WTC11 (cell line): ENCODE results near the gene KIN. TPM values are rescaled to one million over a fixed set of nuclear protein-coding genes. Genes with fewer than 3 reads are reported as not detected.

Source experiments
- ATAC-seq: fragments of 200-7000 bp; cut with Tn5 transposase; 2 replicates; pipeline ENCODE4 v1.10.0; 2021; ENCODE audit warnings: mild to moderate bottlenecking, moderate library complexity
- CTCF ChIA-PET: fragments of 300-600 bp; sonication (Branson Sonifier 250); formaldehyde crosslinking; loops from one replicate; lab custom pipeline; 2021; ENCODE audit warnings: antibody characterized with exemption; lab: Charles Lee
- POLR2A ChIA-PET: fragments of 350-600 bp; sonication (Branson Sonifier 250); formaldehyde crosslinking; loops from one replicate; lab custom pipeline; 2021; ENCODE audit warnings: antibody characterized with exemption; lab: Charles Lee
- DNase-seq: peaks from one replicate; pipeline ENCODE4 v3.0.0; 2021; ENCODE audit warnings: low spot score
- H3K27ac Mint-ChIP-seq: 2 replicates; pipeline ENCODE4 v1.8.0; 2021; ENCODE audit warnings: mixed read lengths
- H3K27me3 Mint-ChIP-seq: 2 replicates; pipeline ENCODE4 v1.8.0; 2021; ENCODE audit warnings: low read depth, mild to moderate bottlenecking, moderate library complexity, mixed read lengths
- H3K36me3 Mint-ChIP-seq: 2 replicates; pipeline ENCODE4 v1.8.0; 2021; ENCODE audit warnings: mixed read lengths
- H3K4me1 Mint-ChIP-seq: 2 replicates; pipeline ENCODE4 v1.8.0; 2022; ENCODE audit warnings: mixed read lengths
- H3K4me3 Mint-ChIP-seq: 2 replicates; pipeline ENCODE4 v1.8.0; 2021; ENCODE audit warnings: mild to moderate bottlenecking, moderate library complexity, mixed read lengths
- H3K9me3 Mint-ChIP-seq: 2 replicates; pipeline ENCODE4 v1.8.0; 2021; ENCODE audit warnings: mixed read lengths
- CBFB ChIP-seq: sonication (generic); formaldehyde crosslinking; IDR thresholded peaks from 2 replicates; pipeline ENCODE4 v1.8.1; 2022; ENCODE audit warnings: mild to moderate bottlenecking, low read depth, missing genetic modification reagents
- CTCF ChIP-seq: fragments of 200-600 bp; IDR thresholded peaks from 2 replicates; pipeline ENCODE4 v1.8.0; 2022; ENCODE audit warnings: antibody characterized with exemption
- ESRRA ChIP-seq: sonication (generic); formaldehyde crosslinking; IDR thresholded peaks from 2 replicates; pipeline ENCODE4 v1.8.1; 2022; ENCODE audit warnings: mild to moderate bottlenecking, missing genetic modification reagents, borderline replicate concordance
- FOXK1 ChIP-seq: sonication (generic); formaldehyde crosslinking; IDR thresholded peaks from 2 replicates; pipeline ENCODE4 v1.8.0; 2022; ENCODE audit warnings: mild to moderate bottlenecking, moderate library complexity, missing genetic modification reagents
- FOXP4 ChIP-seq: sonication (generic); formaldehyde crosslinking; IDR thresholded peaks from 2 replicates; pipeline ENCODE4 v1.8.0; 2022; ENCODE audit warnings: mild to moderate bottlenecking, missing genetic modification reagents
- GABPB1 ChIP-seq: sonication (generic); formaldehyde crosslinking; IDR thresholded peaks from 2 replicates; pipeline ENCODE4 v1.8.1; 2023; ENCODE audit warnings: mild to moderate bottlenecking, missing genetic modification reagents
- GRHL2 ChIP-seq: fragments of 250-450 bp; sonication (Bioruptor Pico); IDR thresholded peaks from 2 replicates; pipeline ENCODE4 v1.8.0; 2022; ENCODE audit warnings: mild to moderate bottlenecking, moderate library complexity; ENCODE audit not compliant: insufficient replicate concordance, severe bottlenecking
- GTF2I ChIP-seq: fragments of 250-450 bp; sonication (Bioruptor Pico); conservative IDR thresholded peaks from 2 replicates; pipeline ENCODE4 v1.4.0; 2021; ENCODE audit warnings: mild to moderate bottlenecking
- IRF2 ChIP-seq: sonication (generic); formaldehyde crosslinking; IDR thresholded peaks from 2 replicates; pipeline ENCODE4 v1.8.0; 2022; ENCODE audit warnings: low read depth, missing genetic modification reagents, borderline replicate concordance
- JUN ChIP-seq: sonication (generic); formaldehyde crosslinking; IDR thresholded peaks from 2 replicates; pipeline ENCODE4 v1.8.0; 2023; ENCODE audit warnings: mild to moderate bottlenecking, missing genetic modification reagents
- NR2C2 ChIP-seq: sonication (generic); formaldehyde crosslinking; IDR thresholded peaks from 2 replicates; pipeline ENCODE4 v1.8.0; 2022; ENCODE audit warnings: mild to moderate bottlenecking, missing genetic modification reagents
- ZNF232 ChIP-seq: sonication (generic); formaldehyde crosslinking; IDR thresholded peaks from 2 replicates; pipeline ENCODE4 v1.8.0; 2022; ENCODE audit warnings: mild to moderate bottlenecking, missing genetic modification reagents
- ZNF416 ChIP-seq: fragments of 250-450 bp; sonication (Bioruptor Pico); IDR thresholded peaks from 2 replicates; pipeline ENCODE4 v1.9.0; 2021; ENCODE audit warnings: mild to moderate bottlenecking, inconsistent platforms
- ZNF512 ChIP-seq: sonication (generic); formaldehyde crosslinking; IDR thresholded peaks from 2 replicates; pipeline ENCODE4 v1.8.1; 2022; ENCODE audit warnings: missing genetic modification reagents, borderline replicate concordance
- total RNA-seq: library from RNA; stranded (reverse); gene quantifications from 3 replicates; pipeline ENCODE4 v1.2.3, GENCODE V29; 2021
- TF ChIP-seq, protein P1 (sequence below): sonication (generic); formaldehyde crosslinking; IDR thresholded peaks from 2 replicates; pipeline ENCODE4 v1.8.0; 2022; ENCODE audit warnings: mild to moderate bottlenecking, missing genetic modification reagents
- TF ChIP-seq, protein P2 (sequence below): fragments of 250-450 bp; sonication (Bioruptor Pico); conservative IDR thresholded peaks from 2 replicates; pipeline ENCODE4 v1.9.0; 2021; ENCODE audit warnings: mild to moderate bottlenecking
- TF ChIP-seq, protein P3 (sequence below): sonication (generic); formaldehyde crosslinking; IDR thresholded peaks from 2 replicates; pipeline ENCODE4 v1.8.1; 2023; ENCODE audit warnings: mild to moderate bottlenecking, missing genetic modification reagents, moderate library complexity
- TF ChIP-seq, protein P4 (sequence below): sonication (generic); formaldehyde crosslinking; IDR thresholded peaks from 2 replicates; pipeline ENCODE4 v1.8.1; 2022; ENCODE audit warnings: low read depth, mild to moderate bottlenecking, moderate library complexity, missing genetic modification reagents, borderline replicate concordance
- TF ChIP-seq, protein P5 (sequence below): sonication (generic); formaldehyde crosslinking; IDR thresholded peaks from 2 replicates; pipeline ENCODE4 v1.8.0; 2022; ENCODE audit warnings: missing genetic modification reagents

KIN gene
- total RNA-seq, 1 experiment from 2014 or later = 13.1 TPM

GRCh38 chr10:7826971-7827370, 39.2 kb upstream of the KIN start (continued):
- TF ChIP-seq, protein P1, sequence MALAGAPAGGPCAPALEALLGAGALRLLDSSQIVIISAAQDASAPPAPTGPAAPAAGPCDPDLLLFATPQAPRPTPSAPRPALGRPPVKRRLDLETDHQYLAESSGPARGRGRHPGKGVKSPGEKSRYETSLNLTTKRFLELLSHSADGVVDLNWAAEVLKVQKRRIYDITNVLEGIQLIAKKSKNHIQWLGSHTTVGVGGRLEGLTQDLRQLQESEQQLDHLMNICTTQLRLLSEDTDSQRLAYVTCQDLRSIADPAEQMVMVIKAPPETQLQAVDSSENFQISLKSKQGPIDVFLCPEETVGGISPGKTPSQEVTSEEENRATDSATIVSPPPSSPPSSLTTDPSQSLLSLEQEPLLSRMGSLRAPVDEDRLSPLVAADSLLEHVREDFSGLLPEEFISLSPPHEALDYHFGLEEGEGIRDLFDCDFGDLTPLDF (CRISPR knock-in tag) = no peak
- TF ChIP-seq ZNF232 (no peak), ZNF416 (CRISPR knock-in tag) (no peak)
- TF ChIP-seq, protein P2, sequence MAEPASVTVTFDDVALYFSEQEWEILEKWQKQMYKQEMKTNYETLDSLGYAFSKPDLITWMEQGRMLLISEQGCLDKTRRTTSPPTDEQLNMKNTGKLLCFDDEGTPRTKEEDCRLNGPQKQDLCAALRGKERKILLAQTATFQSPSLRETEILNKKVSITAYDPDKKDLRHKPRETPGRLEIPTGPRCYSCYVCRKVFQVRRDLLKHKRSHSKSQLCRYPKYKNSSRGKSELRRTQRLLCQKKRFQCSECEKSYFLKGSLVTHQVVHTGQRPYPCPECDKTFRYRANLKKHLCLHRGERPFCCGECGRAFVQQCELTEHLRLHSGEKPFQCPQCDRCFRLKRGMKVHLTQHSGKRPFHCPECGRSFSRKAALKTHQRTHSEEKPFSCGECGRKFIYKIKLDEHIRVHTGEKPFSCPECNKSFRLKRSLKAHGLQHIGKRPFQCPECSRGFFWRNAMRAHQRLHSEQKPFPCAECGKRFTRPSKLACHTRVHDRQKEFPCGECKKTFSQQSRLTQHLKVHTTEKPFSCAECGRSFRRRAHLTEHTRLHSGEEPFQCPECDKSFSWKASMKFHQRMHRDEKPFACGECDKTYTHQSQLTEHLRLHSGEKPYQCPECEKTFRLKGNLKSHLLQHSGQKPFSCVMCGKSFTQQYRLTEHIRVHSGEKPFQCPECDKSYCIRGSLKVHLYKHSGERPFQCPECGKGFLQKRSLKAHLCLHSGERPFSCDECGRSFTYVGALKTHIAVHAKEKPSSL = no peak

GRCh38 chr10:7824251-7824650, 36.5 kb upstream of the KIN start:
- Mint-ChIP-seq H3K9me3 (no peaks in the 10 kb centered on the region), H3K4me3 (no peak overlapping the region), H3K36me3 (peaks cover 22% of the 10 kb centered on the region), H3K4me1 (peaks cover 9% of the 10 kb centered on the region), H3K27ac (no peak overlapping the region), H3K27me3 (no peaks in the 10 kb centered on the region)
- ChIA-PET CTCF (no interaction called here), POLR2A (no interaction called here)
- ATAC-seq (no peak), DNase-seq (no peak)
- TF ChIP-seq FOXK1 (CRISPR knock-in tag) (no peak), ZNF512 (CRISPR knock-in tag) (no peak), ESRRA (CRISPR knock-in tag) (no peak), GTF2I (no peak), NR2C2 (CRISPR knock-in tag) (no peak), JUN (CRISPR knock-in tag) (no peak), FOXP4 (CRISPR knock-in tag) (no peak), CTCF (no peak), CBFB (CRISPR knock-in tag) (no peak), GABPB1 (CRISPR knock-in tag) (no peak), GRHL2 (CRISPR knock-in tag) (no peak), IRF2 (CRISPR knock-in tag) (no peak)
- TF ChIP-seq, protein P3, sequence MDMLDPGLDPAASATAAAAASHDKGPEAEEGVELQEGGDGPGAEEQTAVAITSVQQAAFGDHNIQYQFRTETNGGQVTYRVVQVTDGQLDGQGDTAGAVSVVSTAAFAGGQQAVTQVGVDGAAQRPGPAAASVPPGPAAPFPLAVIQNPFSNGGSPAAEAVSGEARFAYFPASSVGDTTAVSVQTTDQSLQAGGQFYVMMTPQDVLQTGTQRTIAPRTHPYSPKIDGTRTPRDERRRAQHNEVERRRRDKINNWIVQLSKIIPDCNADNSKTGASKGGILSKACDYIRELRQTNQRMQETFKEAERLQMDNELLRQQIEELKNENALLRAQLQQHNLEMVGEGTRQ (CRISPR knock-in tag) = no peak
- TF ChIP-seq, protein P4, sequence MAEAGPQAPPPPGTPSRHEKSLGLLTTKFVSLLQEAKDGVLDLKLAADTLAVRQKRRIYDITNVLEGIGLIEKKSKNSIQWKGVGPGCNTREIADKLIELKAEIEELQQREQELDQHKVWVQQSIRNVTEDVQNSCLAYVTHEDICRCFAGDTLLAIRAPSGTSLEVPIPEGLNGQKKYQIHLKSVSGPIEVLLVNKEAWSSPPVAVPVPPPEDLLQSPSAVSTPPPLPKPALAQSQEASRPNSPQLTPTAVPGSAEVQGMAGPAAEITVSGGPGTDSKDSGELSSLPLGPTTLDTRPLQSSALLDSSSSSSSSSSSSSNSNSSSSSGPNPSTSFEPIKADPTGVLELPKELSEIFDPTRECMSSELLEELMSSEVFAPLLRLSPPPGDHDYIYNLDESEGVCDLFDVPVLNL (CRISPR knock-in tag) = no peak
- TF ChIP-seq, protein P5, sequence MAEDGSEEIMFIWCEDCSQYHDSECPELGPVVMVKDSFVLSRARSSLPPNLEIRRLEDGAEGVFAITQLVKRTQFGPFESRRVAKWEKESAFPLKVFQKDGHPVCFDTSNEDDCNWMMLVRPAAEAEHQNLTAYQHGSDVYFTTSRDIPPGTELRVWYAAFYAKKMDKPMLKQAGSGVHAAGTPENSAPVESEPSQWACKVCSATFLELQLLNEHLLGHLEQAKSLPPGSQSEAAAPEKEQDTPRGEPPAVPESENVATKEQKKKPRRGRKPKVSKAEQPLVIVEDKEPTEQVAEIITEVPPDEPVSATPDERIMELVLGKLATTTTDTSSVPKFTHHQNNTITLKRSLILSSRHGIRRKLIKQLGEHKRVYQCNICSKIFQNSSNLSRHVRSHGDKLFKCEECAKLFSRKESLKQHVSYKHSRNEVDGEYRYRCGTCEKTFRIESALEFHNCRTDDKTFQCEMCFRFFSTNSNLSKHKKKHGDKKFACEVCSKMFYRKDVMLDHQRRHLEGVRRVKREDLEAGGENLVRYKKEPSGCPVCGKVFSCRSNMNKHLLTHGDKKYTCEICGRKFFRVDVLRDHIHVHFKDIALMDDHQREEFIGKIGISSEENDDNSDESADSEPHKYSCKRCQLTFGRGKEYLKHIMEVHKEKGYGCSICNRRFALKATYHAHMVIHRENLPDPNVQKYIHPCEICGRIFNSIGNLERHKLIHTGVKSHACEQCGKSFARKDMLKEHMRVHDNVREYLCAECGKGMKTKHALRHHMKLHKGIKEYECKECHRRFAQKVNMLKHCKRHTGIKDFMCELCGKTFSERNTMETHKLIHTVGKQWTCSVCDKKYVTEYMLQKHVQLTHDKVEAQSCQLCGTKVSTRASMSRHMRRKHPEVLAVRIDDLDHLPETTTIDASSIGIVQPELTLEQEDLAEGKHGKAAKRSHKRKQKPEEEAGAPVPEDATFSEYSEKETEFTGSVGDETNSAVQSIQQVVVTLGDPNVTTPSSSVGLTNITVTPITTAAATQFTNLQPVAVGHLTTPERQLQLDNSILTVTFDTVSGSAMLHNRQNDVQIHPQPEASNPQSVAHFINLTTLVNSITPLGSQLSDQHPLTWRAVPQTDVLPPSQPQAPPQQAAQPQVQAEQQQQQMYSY (CRISPR knock-in tag) = no peak
- TF ChIP-seq, protein P2 = no peak
